T-helper 17 cell (primary cell): ENCODE measurements around the gene HNRNPA0. TPM values are rescaled to one million over a fixed set of nuclear protein-coding genes. Genes with fewer than 3 reads are reported as not detected.
"Not testable (repeated sequence)": the region's sequence is repeated elsewhere in the genome, so short reads cannot be mapped to it uniquely, and the experiment has no call there.

Experiments
- ATAC-seq: fragments of 150-1000 bp; cut with Tn5 transposase; 2 replicates; pipeline ENCODE4 v1.10.0; 2021; ENCODE audit warnings: mild to moderate bottlenecking, moderate library complexity
- DNase-seq, 3 donors: peaks; one replicate each; pipeline versions ENCODE4 v3.0.0 to v3.0.0-alpha.2; 2020 to 2021
- H3K9me3 ChIP-seq: one replicate; pipeline ENCODE4 v1.7.0; 2013; ENCODE audit warnings: low read length, mild to moderate bottlenecking; ENCODE audit not compliant: control insufficient read depth, poor library complexity, severe bottlenecking
- H3K27ac Mint-ChIP-seq: one replicate; pipeline ENCODE4 v1.8.0; 2022; ENCODE audit warnings: mild to moderate bottlenecking, moderate library complexity, mixed read lengths
- H3K27me3 Mint-ChIP-seq: one replicate; pipeline ENCODE4 v1.8.0; 2022; ENCODE audit warnings: mixed read lengths
- H3K36me3 Mint-ChIP-seq: one replicate; pipeline ENCODE4 v1.8.0; 2022; ENCODE audit warnings: low read depth, mixed read lengths
- H3K4me1 Mint-ChIP-seq: one replicate; pipeline ENCODE4 v1.8.0; 2022; ENCODE audit warnings: mild to moderate bottlenecking, mixed read lengths
- H3K4me3 Mint-ChIP-seq: one replicate; pipeline ENCODE4 v1.8.0; 2022; ENCODE audit warnings: mild to moderate bottlenecking, moderate library complexity, mixed read lengths
- total RNA-seq, 4 donors: library from RNA in 2 of 4; stranded (reverse) in 2 of 4; gene quantifications; one replicate each; pipeline ENCODE4 v1.2.3 and lab custom pipeline; 2022 to 2026

Gene HNRNPA0
- total RNA-seq (10 to 100 TPM; 37.6 to 38.4 TPM), total RNA-seq (lab: John Stamatoyannopoulos, UW) (117 to 242 reads per million in 2 donors)

DNA sequence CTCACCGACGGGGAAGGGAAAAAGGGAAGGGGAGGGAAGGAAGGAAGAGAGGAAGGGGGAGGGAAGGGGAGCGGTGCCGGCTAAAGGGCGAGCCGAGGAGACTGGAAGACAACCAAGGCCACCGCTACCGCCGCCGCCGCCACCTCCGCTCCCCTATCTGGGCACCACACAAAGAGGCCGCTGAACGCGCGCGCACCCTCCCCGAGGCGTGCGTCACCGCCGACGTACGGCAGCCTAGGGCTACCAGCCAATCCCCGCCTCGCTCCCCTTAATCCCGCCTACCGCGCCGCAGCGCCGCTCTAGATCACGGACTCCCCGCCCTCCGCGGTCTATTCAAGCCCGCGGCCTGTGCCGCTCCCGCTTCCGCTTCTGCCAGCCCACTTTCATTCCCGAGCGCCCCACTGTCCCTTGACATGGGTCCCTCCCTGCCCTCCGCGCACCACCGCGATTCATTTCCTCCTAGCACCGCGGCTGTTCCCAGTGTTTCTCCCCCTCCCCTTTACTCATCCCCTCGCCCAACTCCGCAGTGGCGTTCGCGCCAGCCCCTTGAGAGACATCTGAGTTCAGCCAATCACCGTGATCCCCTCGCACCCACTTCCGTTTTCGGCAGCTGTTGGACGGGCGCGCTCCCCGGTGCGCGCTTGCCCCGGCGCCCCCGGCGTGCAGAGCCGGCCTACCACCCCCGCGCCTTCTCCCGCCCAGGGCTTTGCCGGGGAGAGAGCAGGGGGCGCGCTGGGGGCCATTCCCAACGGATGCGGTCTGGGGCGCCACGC, at the start of gene HNRNPA0:
HNRNPA0 (minus strand) TSS at position 176 of the 773 bp plus-strand sequence. CDS start 297 bp downstream, outside the sequence.
- ATAC-seq (peak; percentile 86), DNase-seq (peak; percentile 93 to 95 (median 95))
- H3K9me3 ChIP-seq: no peaks in the 10 kb centered on the region
- peaks cover 30% of the 10 kb centered on the region for H3K4me1 Mint-ChIP-seq
- H3K27ac Mint-ChIP-seq: peak within 1 kb of the TSS; percentile 99
- H3K4me3 Mint-ChIP-seq: peak within 1 kb of the TSS; percentile 97
- H3K36me3 Mint-ChIP-seq: peaks cover 2% of the 10 kb centered on the region
- no peaks in the 10 kb centered on the region for H3K27me3 Mint-ChIP-seq

DNA sequence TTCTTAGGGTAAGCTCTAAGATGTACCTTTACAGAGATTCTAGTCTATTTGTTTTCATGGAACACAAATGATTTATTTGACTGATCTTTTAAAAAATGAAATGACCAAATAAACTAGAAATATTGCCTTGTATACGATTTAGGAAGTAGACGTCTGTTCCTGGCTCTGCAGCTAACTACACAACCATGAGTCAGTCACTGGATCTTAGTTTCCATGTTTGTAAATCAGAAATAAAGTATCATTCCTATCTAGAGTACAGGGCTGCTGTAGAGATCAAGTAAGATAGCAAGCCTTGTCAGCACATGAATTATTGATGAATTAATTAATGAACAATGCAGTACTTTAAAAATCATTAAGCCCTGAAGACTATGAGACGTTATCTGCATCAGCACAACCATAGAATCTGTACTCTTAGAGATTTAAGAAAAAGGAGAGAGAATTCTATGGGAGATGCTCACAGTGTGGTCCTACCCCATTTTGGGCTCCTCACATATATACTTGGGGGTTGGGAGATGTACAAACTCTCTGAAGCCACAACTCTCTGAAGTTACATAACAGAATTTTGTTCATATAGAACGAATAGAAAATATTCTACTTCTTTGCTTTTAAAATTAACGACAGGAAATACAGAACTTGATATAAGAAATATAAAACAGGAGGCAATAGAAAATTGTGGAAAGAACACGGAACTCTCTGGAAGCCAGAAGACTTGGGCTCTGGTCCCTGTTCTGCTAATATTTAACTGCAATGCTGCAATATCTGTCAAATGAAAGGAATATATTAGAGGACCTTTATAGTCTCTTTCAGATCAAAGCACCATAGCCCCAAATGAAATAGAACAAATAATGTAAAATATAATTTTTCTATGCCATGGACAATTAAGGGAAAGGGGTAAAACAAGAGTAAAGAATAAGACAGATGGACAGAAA, 48.4 kb upstream of the HNRNPA0 start:
- H3K27ac Mint-ChIP-seq: no peak overlapping the region
- no peaks in the 10 kb centered on the region for H3K9me3 ChIP-seq
- DNase-seq: no peak
- no peak overlapping the region for H3K4me3 Mint-ChIP-seq
- no peaks in the 10 kb centered on the region for H3K27me3 Mint-ChIP-seq
- no peaks in the 10 kb centered on the region for H3K4me1 Mint-ChIP-seq
- H3K36me3 Mint-ChIP-seq: no peaks in the 10 kb centered on the region
- no peak for ATAC-seq

DNA sequence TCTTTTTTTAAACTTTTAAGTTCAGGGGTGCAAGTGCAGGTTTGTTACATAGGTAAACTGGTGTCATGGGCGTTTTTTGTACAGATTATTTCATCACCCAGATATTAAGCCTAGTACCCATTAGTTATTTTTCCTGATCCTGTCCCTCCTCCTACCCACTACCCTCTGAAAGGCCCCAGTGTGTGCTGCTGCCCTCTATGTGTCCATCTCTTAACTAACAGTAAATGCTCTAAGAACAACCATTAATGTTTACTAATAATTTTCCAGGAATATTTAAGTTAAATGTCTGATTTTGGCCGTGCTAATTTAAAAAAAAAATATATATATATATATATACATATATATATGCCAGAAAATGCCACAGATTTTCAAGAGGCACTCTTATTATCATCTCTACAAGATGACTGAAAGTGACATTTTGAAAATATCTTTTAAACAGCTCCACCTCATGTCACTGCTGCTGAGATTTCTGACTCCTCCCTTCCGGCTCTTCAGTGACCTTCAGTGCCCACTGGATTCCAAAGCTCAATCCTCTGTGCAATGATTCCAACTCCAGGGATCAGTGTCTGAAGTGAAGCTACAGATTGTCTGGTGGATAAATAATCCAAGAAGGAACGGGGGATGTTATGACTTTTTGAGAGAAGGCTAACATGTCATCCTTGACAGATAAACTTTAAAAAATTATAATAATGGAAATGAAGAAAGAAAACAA, 46.7 kb upstream of the HNRNPA0 start:
- Mint-ChIP-seq H3K4me3 (no peak overlapping the region), H3K4me1 (no peaks in the 10 kb centered on the region), H3K27me3 (no peaks in the 10 kb centered on the region), H3K27ac (no peak overlapping the region), H3K36me3 (no peaks in the 10 kb centered on the region)
- ATAC-seq: no peak
- no peak for DNase-seq
- no peaks in the 10 kb centered on the region for H3K9me3 ChIP-seq

DNA sequence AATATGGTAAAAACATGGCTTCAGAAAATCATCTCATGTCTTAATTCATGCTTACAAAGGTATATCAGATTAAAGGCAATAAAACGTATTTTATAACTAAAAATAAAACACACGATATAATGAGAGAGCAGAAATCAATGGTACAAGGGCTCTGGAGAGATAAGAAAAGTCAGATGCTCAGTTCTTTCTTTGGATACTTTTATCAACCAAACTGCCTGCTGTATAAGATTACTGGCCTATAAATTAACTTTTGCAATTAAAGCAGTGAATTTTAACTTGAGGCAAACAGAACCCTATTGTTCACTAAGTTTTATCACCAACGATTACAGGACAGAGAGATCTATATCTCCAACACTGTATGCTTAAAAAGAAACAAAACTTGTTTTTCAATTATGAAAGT, 42.1 kb upstream of the HNRNPA0 start:
- no peaks in the 10 kb centered on the region for H3K9me3 ChIP-seq
- Mint-ChIP-seq H3K27me3 (no peaks in the 10 kb centered on the region), H3K36me3 (no peaks in the 10 kb centered on the region), H3K4me3 (no peak overlapping the region), H3K27ac (no peak overlapping the region), H3K4me1 (no peaks in the 10 kb centered on the region)
- ATAC-seq (no peak), DNase-seq (no peak)

DNA sequence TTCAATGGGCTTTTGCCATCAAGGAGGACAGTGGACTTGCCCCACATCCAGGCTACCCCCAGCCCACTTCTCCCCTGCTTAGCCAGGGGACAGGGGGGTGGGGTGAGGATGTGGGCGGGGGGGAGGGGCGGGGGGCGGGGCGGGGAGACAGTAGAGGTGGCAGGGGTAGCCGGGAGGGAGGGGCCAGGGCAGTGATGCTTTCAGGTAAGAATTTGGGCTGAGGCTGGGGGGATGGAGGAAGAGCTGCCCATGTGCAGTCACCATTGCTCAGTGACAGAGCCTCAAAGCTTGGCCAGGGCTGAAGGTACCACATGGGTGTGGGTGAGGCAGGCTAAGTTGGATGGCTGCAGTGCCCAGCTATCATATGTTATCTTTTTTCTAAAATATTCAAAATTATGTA, 40.7 kb upstream of the HNRNPA0 start:
- H3K4me1 Mint-ChIP-seq: no peaks in the 10 kb centered on the region
- DNase-seq: no peak
- H3K27me3 Mint-ChIP-seq: no peaks in the 10 kb centered on the region
- H3K27ac Mint-ChIP-seq: no peak overlapping the region
- ATAC-seq: no peak
- H3K9me3 ChIP-seq: no peaks in the 10 kb centered on the region
- no peak overlapping the region for H3K4me3 Mint-ChIP-seq
- H3K36me3 Mint-ChIP-seq: no peaks in the 10 kb centered on the region

DNA sequence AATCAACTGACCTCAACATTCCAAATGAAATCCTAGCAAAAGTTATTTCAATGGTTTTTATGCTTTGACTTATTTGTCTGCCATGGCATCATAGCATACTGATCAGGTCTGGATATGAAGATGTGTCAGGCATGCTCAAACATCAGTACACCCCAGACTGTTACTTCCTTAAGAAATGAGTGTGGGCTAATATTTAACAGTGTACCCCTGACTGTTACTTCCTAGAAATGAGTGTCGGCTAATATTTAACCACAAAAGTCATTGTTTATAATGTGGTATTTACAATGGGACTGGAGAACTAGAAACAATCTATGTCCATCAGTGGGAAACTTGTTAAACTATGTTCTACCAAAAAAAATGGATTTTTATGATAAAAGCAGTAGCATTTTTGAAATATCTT, 38.1 kb upstream of the HNRNPA0 start:
- H3K4me1 Mint-ChIP-seq: no peaks in the 10 kb centered on the region

DNA sequence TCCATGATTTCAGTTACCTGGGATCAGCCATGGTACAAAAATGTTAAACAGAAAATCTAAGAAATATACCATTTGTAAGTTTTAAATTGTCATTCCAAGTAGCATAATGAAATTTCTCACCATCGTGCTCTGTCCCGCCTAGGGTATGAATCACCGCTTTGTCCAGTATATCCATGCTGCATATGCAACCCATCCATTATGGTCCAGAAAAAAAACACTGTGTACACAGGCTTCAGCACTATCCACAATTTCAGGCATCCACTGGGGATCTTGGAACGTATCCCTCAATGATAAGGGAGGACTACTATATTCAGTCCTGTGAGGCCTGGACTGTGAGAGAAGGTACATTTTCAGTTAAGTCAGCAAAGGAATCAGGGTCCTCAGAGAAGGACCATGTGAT, 37.6 kb upstream of the HNRNPA0 start:
- no peak overlapping the region for H3K4me3 Mint-ChIP-seq
- H3K9me3 ChIP-seq: no peaks in the 10 kb centered on the region
- no peaks in the 10 kb centered on the region for H3K4me1 Mint-ChIP-seq
- H3K27ac Mint-ChIP-seq: no peak overlapping the region
- ATAC-seq: no peak
- no peaks in the 10 kb centered on the region for H3K36me3 Mint-ChIP-seq
- no peak for DNase-seq
- H3K27me3 Mint-ChIP-seq: no peaks in the 10 kb centered on the region

More for the DNA sequence above, 38.1 kb upstream of the HNRNPA0 start:
- Mint-ChIP-seq H3K4me3 (no peak overlapping the region), H3K36me3 (no peaks in the 10 kb centered on the region), H3K27ac (no peak overlapping the region), H3K27me3 (no peaks in the 10 kb centered on the region)
- ATAC-seq (no peak), DNase-seq (no peak)
- H3K9me3 ChIP-seq: no peaks in the 10 kb centered on the region

DNA sequence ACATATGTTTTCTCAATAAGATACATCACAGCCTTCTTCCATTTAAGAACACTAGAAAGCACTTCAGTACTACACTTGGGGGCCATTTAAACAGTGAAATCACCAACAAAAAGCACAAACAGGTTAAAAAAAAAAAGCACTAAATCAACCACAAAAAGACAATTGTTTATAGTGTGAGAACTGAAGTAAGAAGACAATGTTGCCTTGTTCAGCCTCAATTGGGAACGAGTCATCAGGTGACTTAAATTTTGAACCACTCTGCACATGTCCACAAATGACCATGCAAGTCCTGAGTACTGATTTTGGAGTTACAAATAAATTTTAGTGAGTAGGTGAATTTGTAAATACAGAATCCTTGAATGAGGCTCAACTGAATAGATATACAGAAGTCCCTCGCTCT, 37.2 kb upstream of the HNRNPA0 start:
- H3K9me3 ChIP-seq: no peaks in the 10 kb centered on the region
- H3K27ac Mint-ChIP-seq: no peak overlapping the region
- ATAC-seq (no peak), DNase-seq (no peak)
- no peaks in the 10 kb centered on the region for H3K27me3 Mint-ChIP-seq
- H3K4me3 Mint-ChIP-seq: no peak overlapping the region
- no peaks in the 10 kb centered on the region for H3K36me3 Mint-ChIP-seq
- no peaks in the 10 kb centered on the region for H3K4me1 Mint-ChIP-seq

DNA sequence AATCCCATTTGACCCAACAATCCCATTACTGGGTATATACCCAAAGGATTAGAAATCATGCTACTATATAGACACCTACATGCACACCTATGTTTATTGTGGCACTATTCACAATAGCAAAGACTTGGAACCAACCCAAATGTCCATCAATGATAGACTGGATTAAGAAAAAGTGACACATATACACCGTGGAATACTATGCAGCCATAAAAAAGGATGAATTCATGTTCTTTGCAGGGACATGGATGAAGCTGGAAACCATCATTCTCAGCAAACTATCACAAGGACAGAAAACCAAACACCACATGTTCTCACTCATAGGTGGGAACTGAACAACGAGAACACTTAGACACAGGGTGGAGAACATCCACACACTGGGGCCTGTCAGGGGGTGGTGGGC, 34.4 kb upstream of the HNRNPA0 start:
- not testable (repeated sequence) for DNase-seq, ATAC-seq, H3K4me3 Mint-ChIP-seq, H3K27ac Mint-ChIP-seq, H3K36me3 Mint-ChIP-seq, H3K9me3 ChIP-seq, H3K4me1 Mint-ChIP-seq
- peaks cover 16% of the 10 kb centered on the region for H3K27me3 Mint-ChIP-seq

DNA sequence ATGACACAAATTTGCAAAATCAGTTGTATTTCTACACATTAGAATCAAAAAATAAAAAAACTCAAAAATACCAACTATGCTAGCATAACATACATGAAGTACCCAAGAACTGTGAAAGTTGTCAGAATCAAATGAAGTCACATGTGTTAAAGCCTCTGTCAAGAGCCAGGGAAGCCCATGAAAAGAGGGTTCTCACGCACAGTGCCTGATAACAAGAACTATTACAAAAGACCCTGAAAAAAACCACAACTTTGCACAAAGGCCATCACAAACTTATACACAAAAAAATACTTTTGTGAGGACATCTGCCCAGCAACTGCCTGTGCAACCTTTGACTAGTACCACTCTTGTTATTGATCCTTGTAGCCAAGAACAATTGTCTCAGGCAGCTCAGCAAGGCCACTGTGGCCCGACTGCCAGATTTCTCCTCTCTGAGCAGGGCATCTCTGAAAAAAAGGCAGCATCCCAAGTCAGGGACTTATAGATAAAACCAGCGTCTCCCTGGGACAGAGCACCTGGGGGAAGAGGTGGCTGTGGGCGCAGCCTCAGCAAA, 28.9 kb upstream of the HNRNPA0 start:
- ATAC-seq (no peak), DNase-seq (no peak)
- H3K27me3 Mint-ChIP-seq: peaks cover 23% of the 10 kb centered on the region
- H3K4me1 Mint-ChIP-seq: peaks cover 2% of the 10 kb centered on the region
- peaks cover 5% of the 10 kb centered on the region for H3K36me3 Mint-ChIP-seq
- H3K4me3 Mint-ChIP-seq: no peak overlapping the region
- no peak overlapping the region for H3K27ac Mint-ChIP-seq
- H3K9me3 ChIP-seq: no peaks in the 10 kb centered on the region

DNA sequence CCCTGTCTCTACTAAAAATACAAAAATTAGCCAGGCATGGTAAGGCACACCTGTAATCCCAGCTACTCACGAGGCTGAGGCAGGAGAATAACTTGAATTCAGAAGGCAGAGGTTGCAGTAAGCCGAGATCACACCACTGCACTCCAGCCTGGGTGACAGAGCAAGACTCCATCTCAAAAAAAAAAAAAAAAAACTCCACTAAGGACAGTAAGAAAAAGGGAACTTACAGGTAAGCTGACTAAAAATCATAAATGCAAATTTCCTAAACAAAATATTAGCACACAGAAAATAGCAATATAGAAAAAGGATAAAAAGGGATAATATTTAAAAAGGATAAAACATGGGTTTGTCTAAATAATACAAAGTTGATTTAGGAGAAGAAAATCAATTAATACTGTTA, 27.9 kb upstream of the HNRNPA0 start:
- ATAC-seq (no peak), DNase-seq (no peak)
- peaks cover 5% of the 10 kb centered on the region for H3K36me3 Mint-ChIP-seq
- no peaks in the 10 kb centered on the region for H3K9me3 ChIP-seq
- peaks cover 2% of the 10 kb centered on the region for H3K4me1 Mint-ChIP-seq
- H3K27me3 Mint-ChIP-seq: peaks cover 23% of the 10 kb centered on the region
- H3K4me3 Mint-ChIP-seq: no peak overlapping the region
- peak overlapping the region; percentile 21 for H3K27ac Mint-ChIP-seq

DNA sequence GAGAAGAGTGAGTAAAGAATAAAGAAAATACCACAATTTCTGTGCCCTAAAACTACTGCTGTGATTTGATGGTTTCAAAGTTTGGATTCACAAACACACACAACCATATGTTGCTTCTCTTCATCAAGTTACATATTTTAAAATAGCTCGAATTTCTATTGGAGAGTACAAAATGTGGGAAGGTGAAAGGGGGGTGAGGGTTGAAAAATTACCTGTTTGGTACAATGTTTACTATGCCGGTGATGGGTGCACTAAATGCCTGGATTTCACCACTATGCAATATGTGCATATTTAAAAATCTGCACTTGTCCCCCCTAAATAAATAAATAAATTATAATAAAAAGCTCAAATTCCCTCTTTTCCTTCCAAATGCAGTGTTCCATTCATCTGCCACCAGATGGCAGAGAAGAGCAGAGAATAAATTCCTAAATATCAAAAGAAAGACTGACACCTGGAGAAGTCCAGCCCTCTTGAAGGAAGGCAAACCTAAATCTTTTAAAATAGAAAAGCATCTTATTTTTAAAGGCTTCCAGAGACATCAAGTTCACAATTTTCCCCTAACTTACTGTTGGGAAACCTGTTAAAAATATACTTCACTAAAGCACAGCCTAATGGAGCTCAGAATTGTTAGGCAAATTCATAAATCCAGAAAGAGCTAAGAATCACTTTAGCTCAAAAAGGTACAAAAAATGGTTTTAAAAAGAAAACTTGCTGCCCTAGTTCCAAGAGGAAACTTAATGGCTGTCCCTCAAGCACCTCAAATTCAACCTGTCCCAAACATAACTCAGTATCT, 24.8 kb upstream of the HNRNPA0 start:
- DNase-seq (no peak), ATAC-seq (no peak)
- H3K4me3 Mint-ChIP-seq: no peak overlapping the region
- peak overlapping the region; percentile 37 for H3K27ac Mint-ChIP-seq
- peaks cover 11% of the 10 kb centered on the region for H3K4me1 Mint-ChIP-seq
- H3K36me3 Mint-ChIP-seq: peaks cover 8% of the 10 kb centered on the region
- H3K27me3 Mint-ChIP-seq: peaks cover 15% of the 10 kb centered on the region
- H3K9me3 ChIP-seq: no peaks in the 10 kb centered on the region
